Measurements from ENCODE around the gene DEF6. TPM values are rescaled to one million over a fixed set of nuclear protein-coding genes. Genes with fewer than 3 reads are reported as not detected.

The DEF6 gene
- total and polyA plus RNA-seq, 4 donors, result 1.0 to 6.3 (median 2.5) TPM

DNA sequence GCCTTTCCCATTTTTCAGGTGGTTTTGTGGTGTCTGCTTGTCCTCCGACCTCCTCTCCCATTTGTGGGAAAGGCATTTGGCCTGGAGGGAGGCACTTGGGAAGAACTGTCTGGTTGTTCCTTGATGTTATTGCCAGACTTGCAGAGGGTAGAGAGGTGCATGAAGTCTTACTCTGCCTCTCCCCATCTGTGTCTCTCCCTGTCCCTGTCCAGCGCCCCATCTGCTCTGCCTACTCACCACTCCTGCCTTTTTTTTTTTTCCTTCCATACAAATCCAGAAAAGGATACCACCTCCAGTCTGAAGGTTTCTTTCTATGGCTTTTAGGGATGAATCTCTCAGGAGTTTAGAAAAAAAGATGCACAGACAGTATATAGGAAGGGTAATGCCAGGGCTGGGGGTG, 64.6 kb downstream of the DEF6 start:
- no peak overlapping the region for H3K27ac ChIP-seq (ENCODE audit: low read depth in 1 of 2, low read length in 2 of 2)
- DNase-seq (ENCODE audit: low spot score), result no peak
- H3K9me3 ChIP-seq (ENCODE audit: control insufficient read depth in 4 of 4, low read length in 3 of 4), result no peaks in the 10 kb centered on the region
- H3K36me3 ChIP-seq (ENCODE audit: control insufficient read depth in 4 of 4, insufficient read depth in 3 of 4, low read depth in 1 of 4, low read length in 3 of 4), result no peaks in the 10 kb centered on the region
- TF ChIP-seq HNF4A (conservative IDR thresholded peaks at IDR 0.05) (no peak), RXRA (IDR thresholded peaks at IDR 0.05) (no peak), FOXA2 (IDR thresholded peaks at IDR 0.05) (no peak), GABPA (IDR thresholded peaks at IDR 0.05 in 1 of 2, conservative IDR thresholded peaks at IDR 0.05 in 1 of 2) (no peak), EGR1 (IDR thresholded peaks at IDR 0.05; ENCODE audit: low read depth in 2 of 2) (no peak), JUND (IDR thresholded peaks at IDR 0.05) (no peak), HNF4G (IDR thresholded peaks at IDR 0.05) (no peak), SP1 (IDR thresholded peaks at IDR 0.05) (no peak), NR2F2 (IDR thresholded peaks at IDR 0.05) (no peak), FOXA1 (IDR thresholded peaks at IDR 0.05) (no peak), YY1 (IDR thresholded peaks at IDR 0.05) (no peak), TAF1 (conservative IDR thresholded peaks at IDR 0.05) (no peak), RAD21 (IDR thresholded peaks at IDR 0.05) (no peak)
- TF ChIP-seq, protein P1, sequence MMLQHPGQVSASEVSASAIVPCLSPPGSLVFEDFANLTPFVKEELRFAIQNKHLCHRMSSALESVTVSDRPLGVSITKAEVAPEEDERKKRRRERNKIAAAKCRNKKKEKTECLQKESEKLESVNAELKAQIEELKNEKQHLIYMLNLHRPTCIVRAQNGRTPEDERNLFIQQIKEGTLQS (IDR thresholded peaks at IDR 0.05), result no peak
- TF ChIP-seq, protein P2, sequence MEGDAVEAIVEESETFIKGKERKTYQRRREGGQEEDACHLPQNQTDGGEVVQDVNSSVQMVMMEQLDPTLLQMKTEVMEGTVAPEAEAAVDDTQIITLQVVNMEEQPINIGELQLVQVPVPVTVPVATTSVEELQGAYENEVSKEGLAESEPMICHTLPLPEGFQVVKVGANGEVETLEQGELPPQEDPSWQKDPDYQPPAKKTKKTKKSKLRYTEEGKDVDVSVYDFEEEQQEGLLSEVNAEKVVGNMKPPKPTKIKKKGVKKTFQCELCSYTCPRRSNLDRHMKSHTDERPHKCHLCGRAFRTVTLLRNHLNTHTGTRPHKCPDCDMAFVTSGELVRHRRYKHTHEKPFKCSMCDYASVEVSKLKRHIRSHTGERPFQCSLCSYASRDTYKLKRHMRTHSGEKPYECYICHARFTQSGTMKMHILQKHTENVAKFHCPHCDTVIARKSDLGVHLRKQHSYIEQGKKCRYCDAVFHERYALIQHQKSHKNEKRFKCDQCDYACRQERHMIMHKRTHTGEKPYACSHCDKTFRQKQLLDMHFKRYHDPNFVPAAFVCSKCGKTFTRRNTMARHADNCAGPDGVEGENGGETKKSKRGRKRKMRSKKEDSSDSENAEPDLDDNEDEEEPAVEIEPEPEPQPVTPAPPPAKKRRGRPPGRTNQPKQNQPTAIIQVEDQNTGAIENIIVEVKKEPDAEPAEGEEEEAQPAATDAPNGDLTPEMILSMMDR (IDR thresholded peaks at IDR 0.05; ENCODE audit: low read depth, low read length, missing input control), result no peak
- TF ChIP-seq, protein P3, sequence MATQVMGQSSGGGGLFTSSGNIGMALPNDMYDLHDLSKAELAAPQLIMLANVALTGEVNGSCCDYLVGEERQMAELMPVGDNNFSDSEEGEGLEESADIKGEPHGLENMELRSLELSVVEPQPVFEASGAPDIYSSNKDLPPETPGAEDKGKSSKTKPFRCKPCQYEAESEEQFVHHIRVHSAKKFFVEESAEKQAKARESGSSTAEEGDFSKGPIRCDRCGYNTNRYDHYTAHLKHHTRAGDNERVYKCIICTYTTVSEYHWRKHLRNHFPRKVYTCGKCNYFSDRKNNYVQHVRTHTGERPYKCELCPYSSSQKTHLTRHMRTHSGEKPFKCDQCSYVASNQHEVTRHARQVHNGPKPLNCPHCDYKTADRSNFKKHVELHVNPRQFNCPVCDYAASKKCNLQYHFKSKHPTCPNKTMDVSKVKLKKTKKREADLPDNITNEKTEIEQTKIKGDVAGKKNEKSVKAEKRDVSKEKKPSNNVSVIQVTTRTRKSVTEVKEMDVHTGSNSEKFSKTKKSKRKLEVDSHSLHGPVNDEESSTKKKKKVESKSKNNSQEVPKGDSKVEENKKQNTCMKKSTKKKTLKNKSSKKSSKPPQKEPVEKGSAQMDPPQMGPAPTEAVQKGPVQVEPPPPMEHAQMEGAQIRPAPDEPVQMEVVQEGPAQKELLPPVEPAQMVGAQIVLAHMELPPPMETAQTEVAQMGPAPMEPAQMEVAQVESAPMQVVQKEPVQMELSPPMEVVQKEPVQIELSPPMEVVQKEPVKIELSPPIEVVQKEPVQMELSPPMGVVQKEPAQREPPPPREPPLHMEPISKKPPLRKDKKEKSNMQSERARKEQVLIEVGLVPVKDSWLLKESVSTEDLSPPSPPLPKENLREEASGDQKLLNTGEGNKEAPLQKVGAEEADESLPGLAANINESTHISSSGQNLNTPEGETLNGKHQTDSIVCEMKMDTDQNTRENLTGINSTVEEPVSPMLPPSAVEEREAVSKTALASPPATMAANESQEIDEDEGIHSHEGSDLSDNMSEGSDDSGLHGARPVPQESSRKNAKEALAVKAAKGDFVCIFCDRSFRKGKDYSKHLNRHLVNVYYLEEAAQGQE (IDR thresholded peaks at IDR 0.05), result no peak
- TF ChIP-seq, protein P4, sequence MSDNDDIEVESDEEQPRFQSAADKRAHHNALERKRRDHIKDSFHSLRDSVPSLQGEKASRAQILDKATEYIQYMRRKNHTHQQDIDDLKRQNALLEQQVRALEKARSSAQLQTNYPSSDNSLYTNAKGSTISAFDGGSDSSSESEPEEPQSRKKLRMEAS (IDR thresholded peaks at IDR 0.05), result no peak
- TF ChIP-seq, protein P5, sequence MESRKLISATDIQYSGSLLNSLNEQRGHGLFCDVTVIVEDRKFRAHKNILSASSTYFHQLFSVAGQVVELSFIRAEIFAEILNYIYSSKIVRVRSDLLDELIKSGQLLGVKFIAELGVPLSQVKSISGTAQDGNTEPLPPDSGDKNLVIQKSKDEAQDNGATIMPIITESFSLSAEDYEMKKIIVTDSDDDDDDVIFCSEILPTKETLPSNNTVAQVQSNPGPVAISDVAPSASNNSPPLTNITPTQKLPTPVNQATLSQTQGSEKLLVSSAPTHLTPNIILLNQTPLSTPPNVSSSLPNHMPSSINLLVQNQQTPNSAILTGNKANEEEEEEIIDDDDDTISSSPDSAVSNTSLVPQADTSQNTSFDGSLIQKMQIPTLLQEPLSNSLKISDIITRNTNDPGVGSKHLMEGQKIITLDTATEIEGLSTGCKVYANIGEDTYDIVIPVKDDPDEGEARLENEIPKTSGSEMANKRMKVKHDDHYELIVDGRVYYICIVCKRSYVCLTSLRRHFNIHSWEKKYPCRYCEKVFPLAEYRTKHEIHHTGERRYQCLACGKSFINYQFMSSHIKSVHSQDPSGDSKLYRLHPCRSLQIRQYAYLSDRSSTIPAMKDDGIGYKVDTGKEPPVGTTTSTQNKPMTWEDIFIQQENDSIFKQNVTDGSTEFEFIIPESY (IDR thresholded peaks at IDR 0.05), result no peak
- whole genome bisulfite sequencing, result 99% methylated on average over 2 of the region's 2 CpGs
- H3K4me3 ChIP-seq (ENCODE audit: low read depth in 1 of 3, low read length in 3 of 3), result no peak overlapping the region
- no peak overlapping the region for H3K9ac ChIP-seq (ENCODE audit: low read depth in 1 of 2, low read length in 2 of 2)
- peaks cover 12 to 20% (median 16%) of the 10 kb centered on the region in 4 donors for H3K4me1 ChIP-seq (ENCODE audit: control insufficient read depth in 4 of 4, insufficient read depth in 4 of 4, low read length in 3 of 4)
- no peaks in the 10 kb centered on the region for H3K27me3 ChIP-seq (ENCODE audit: control insufficient read depth in 4 of 4, insufficient read depth in 4 of 4, low read length in 3 of 4)

All from liver (tissue), 9 donors.